CD14-positive monocyte (primary cell): Measurements from ENCODE around the gene MORF4L1. TPM values are rescaled to one million over a fixed set of nuclear protein-coding genes. Genes with fewer than 3 reads are reported as not detected.

Experiments used
- DNase-seq, 3 donors: peaks; one replicate each; pipeline ENCODE4 v3.0.0-alpha.2; 2011 to 2022
- H2AFZ ChIP-seq: 2 replicates; pipeline ENCODE4 v1.6.0; 2012; ENCODE audit warnings: mild to moderate bottlenecking, low read depth, low read length, inconsistent platforms; ENCODE audit not compliant: insufficient read depth, poor library complexity, severe bottlenecking
- H3K27ac ChIP-seq, 2 donors: 1 replicate in 1 of 2; 2 replicates in 1 of 2; pipeline ENCODE4 v1.5.1; 2012 to 2013; ENCODE audit warnings: low read length in 2 of 2, control low read depth in 1 of 2, inconsistent platforms in 1 of 2, low read depth in 1 of 2, mild to moderate bottlenecking in 1 of 2
- H3K27me3 ChIP-seq, 2 donors: one replicate each; pipeline versions ENCODE4 v1.6.0 to v1.6.1; 2011 to 2013; ENCODE audit warnings: low read length in 2 of 2; ENCODE audit not compliant: control insufficient read depth in 2 of 2, insufficient read depth in 2 of 2
- H3K36me3 ChIP-seq, 2 donors: replicated peaks in 1 of 2; 1 replicate in 1 of 2; 2 replicates in 1 of 2; pipeline versions ENCODE4 v1.5.1 to v1.6.1; 2012 to 2013; ENCODE audit warnings: low read length in 2 of 2, control low read depth in 1 of 2, inconsistent platforms in 1 of 2, mild to moderate bottlenecking in 1 of 2; ENCODE audit not compliant: insufficient read depth in 2 of 2, control insufficient read depth in 1 of 2
- H3K4me1 ChIP-seq, 2 donors: 1 replicate in 1 of 2; 2 replicates in 1 of 2; pipeline versions ENCODE4 v1.5.1 to v1.6.1; 2012 to 2013; ENCODE audit warnings: low read length in 2 of 2, control low read depth in 1 of 2, inconsistent platforms in 1 of 2, mild to moderate bottlenecking in 1 of 2, moderate library complexity in 1 of 2; ENCODE audit not compliant: insufficient read depth in 2 of 2, control insufficient read depth in 1 of 2
- H3K4me2 ChIP-seq: replicated peaks from 2 replicates; pipeline ENCODE3; 2012; ENCODE audit warnings: low read length, moderate library complexity, mild to moderate bottlenecking; ENCODE audit not compliant: poor library complexity, severe bottlenecking; ENCODE audit errors: extremely low read depth
- H3K4me3 ChIP-seq, 3 experiments: fragments of 200-600 bp in 1 of 3; sonication (generic) in 1 of 3; replicated peaks in 1 of 3; 1 replicate in 2 of 3; 2 replicates in 1 of 3; pipeline ENCODE4 v1.5.1; 2011 to 2013; ENCODE audit warnings: low read length in 3 of 3, mild to moderate bottlenecking in 3 of 3, control low read depth in 2 of 3, low read depth in 2 of 3, inconsistent platforms in 1 of 3, moderate library complexity in 1 of 3
- H3K79me2 ChIP-seq: 2 replicates; pipeline ENCODE4 v1.6.0; 2012; ENCODE audit warnings: mild to moderate bottlenecking, control low read depth, inconsistent platforms, low read length, moderate library complexity; ENCODE audit not compliant: insufficient read depth
- H3K9ac ChIP-seq: 2 replicates; pipeline ENCODE4 v1.6.0; 2017; ENCODE audit warnings: low read length, mild to moderate bottlenecking; ENCODE audit not compliant: insufficient read depth, poor library complexity, severe bottlenecking
- H3K9me3 ChIP-seq, 2 donors: replicated peaks in 1 of 2; 1 replicate in 1 of 2; 2 replicates in 1 of 2; pipeline versions ENCODE4 v1.5.1 to v1.6.1; 2012 to 2013; ENCODE audit warnings: low read length in 2 of 2, control low read depth in 1 of 2; ENCODE audit not compliant: control insufficient read depth in 1 of 2, insufficient read depth in 1 of 2
- H4K20me1 ChIP-seq: 2 replicates; pipeline ENCODE4 v1.6.0; 2012; ENCODE audit warnings: mild to moderate bottlenecking, low read length, control low read depth, moderate library complexity; ENCODE audit not compliant: insufficient read depth
- H3K27ac Mint-ChIP-seq, 7 donors: one replicate each; pipeline ENCODE4 v1.8.0; 2020; ENCODE audit warnings: mild to moderate bottlenecking in 7 of 7, mixed read lengths in 7 of 7, moderate library complexity in 6 of 7, inconsistent platforms in 2 of 7
- H3K27me3 Mint-ChIP-seq, 3 donors: one replicate each; pipeline ENCODE4 v1.8.0; 2021 to 2022; ENCODE audit warnings: low read depth in 3 of 3, mild to moderate bottlenecking in 3 of 3, mixed read lengths in 3 of 3, moderate library complexity in 3 of 3, inconsistent platforms in 1 of 3
- H3K36me3 Mint-ChIP-seq, 2 donors: one replicate each; pipeline ENCODE4 v1.8.0; 2020; ENCODE audit warnings: mixed read lengths in 2 of 2, inconsistent platforms in 1 of 2, mild to moderate bottlenecking in 1 of 2
- H3K4me1 Mint-ChIP-seq: one replicate; pipeline ENCODE4 v1.8.0; 2020; ENCODE audit warnings: mild to moderate bottlenecking, mixed read lengths
- H3K4me3 Mint-ChIP-seq, 2 donors: one replicate each; pipeline ENCODE4 v1.8.0; 2020; ENCODE audit warnings: mild to moderate bottlenecking in 2 of 2, mixed read lengths in 2 of 2, moderate library complexity in 1 of 2
- H3K9me3 Mint-ChIP-seq, 7 donors: one replicate each; pipeline ENCODE4 v1.8.0; 2020 to 2022; ENCODE audit warnings: mixed read lengths in 7 of 7, mild to moderate bottlenecking in 6 of 7, moderate library complexity in 6 of 7, inconsistent platforms in 2 of 7
- CTCF ChIP-seq: fragments of 200-600 bp; IDR thresholded peaks from one replicate; pipeline ENCODE4 v1.8.0; 2022; ENCODE audit warnings: antibody characterized with exemption, mild to moderate bottlenecking
- WGBS: methylation state at CpG from one replicate; pipeline ENCODE4 v1.1.5; 2013; ENCODE audit warnings: missing lambda C conversion rate; ENCODE audit not compliant: insufficient coverage; 5-methylcytosine and 5-hydroxymethylcytosine counted together
- intact Hi-C, 2 donors: fragments of 100-400 bp; cut with micrococcal nuclease; formaldehyde crosslinking; loops; one replicate each; pipeline versions ENCODE4 v1.15.0 to v1.15.1; 2023
- polyA plus RNA-seq, 3 donors: library from polyadenylated mRNA; depleted of rRNA in 1 of 3; unstranded in 2 of 3; stranded (reverse) in 1 of 3; fragments of 300-500 nt in 2 of 3; fragments of >200 nt in 1 of 3; fragmentation: Illumina TruSeq in 2 of 3; gene quantifications; 1 replicate in 2 of 3; 2 replicates in 1 of 3; pipeline ENCODE4 v1.2.3, GENCODE V29; 2012 to 2021

Gene MORF4L1
- polyA plus RNA-seq, 3 donors, result 191 to 242 (median 224) TPM

- 81% methylated on average over 6 of the region's 6 CpGs for WGBS
- Mint-ChIP-seq H3K9me3 (peaks cover 0 to 3% (median 0%) of the 10 kb centered on the region in 7 donors), H3K27ac (no peak overlapping the region), H3K4me1 (no peaks in the 10 kb centered on the region), H3K4me3 (no peak overlapping the region), H3K27me3 (peaks cover 0 to 9% (median 0%) of the 10 kb centered on the region in 3 donors), H3K36me3 (no peaks in the 10 kb centered on the region)
- H3K4me3 ChIP-seq, result no peak overlapping the region
- DNase-seq, result no peak
- no peak overlapping the region for H3K4me2 ChIP-seq
- no peaks in the 10 kb centered on the region for H3K27me3 ChIP-seq
- H3K79me2 ChIP-seq, result no peaks in the 10 kb centered on the region
- no peak overlapping the region for H2AFZ ChIP-seq
- H4K20me1 ChIP-seq, result no peaks in the 10 kb centered on the region
- no peak overlapping the region for H3K9ac ChIP-seq
- intact Hi-C loops, result no loop called here
- H3K4me1 ChIP-seq, result no peaks in the 10 kb centered on the region
- no peaks in the 10 kb centered on the region for H3K36me3 ChIP-seq
- no peak overlapping the region for H3K27ac ChIP-seq
- H3K9me3 ChIP-seq, result no peaks in the 10 kb centered on the region
- no peak for TF ChIP-seq CTCF
Observed at GRCh38 chr15:78850941-78851755, 21.5 kb upstream of the MORF4L1 start.

GRCh38 chr15:78853500-78853899 is 19.2 kb upstream of the MORF4L1 start:
- H3K4me1 Mint-ChIP-seq, result no peaks in the 10 kb centered on the region
- WGBS, result 85% methylated on average over 2 of the region's 6 CpGs
- intact Hi-C loops, result no loop called here
- peaks cover 0 to 3% (median 0%) of the 10 kb centered on the region in 7 donors for H3K9me3 Mint-ChIP-seq
- no peak overlapping the region for H2AFZ ChIP-seq
- H3K4me3 ChIP-seq, result no peak overlapping the region
- no peak overlapping the region for H3K27ac ChIP-seq
- no peak for TF ChIP-seq CTCF
- H4K20me1 ChIP-seq, result no peaks in the 10 kb centered on the region
- H3K9me3 ChIP-seq, result no peaks in the 10 kb centered on the region
- no peaks in the 10 kb centered on the region for H3K4me1 ChIP-seq
- H3K27me3 ChIP-seq, result no peaks in the 10 kb centered on the region
- H3K4me2 ChIP-seq, result no peak overlapping the region
- peaks cover 0 to 6% (median 0%) of the 10 kb centered on the region in 3 donors for H3K27me3 Mint-ChIP-seq
- no peaks in the 10 kb centered on the region for H3K36me3 ChIP-seq
- H3K79me2 ChIP-seq, result no peaks in the 10 kb centered on the region
- DNase-seq, result no peak
- H3K27ac Mint-ChIP-seq, result no peak overlapping the region
- H3K36me3 Mint-ChIP-seq, result no peaks in the 10 kb centered on the region
- H3K4me3 Mint-ChIP-seq, result no peak overlapping the region
- H3K9ac ChIP-seq, result no peak overlapping the region
